BJ (cell line): Measurements from ENCODE around the gene ARPP21. TPM values are rescaled to one million over a fixed set of nuclear protein-coding genes. Genes with fewer than 3 reads are reported as not detected.
"Not testable (repeated sequence)": the region's sequence is repeated elsewhere in the genome, so short reads cannot be mapped to it uniquely, and the experiment has no call there.

Source experiments
- CTCF ChIA-PET: fragments of 350-600 bp; formaldehyde crosslinking; extraction: SDS; loops from one replicate; lab custom pipeline; 2021; ENCODE audit warnings: antibody characterized with exemption, inconsistent platforms; lab: Yijun Ruan, JAX
- POLR2A ChIA-PET: fragments of 300-600 bp; sonication (Branson Sonifier 250); formaldehyde crosslinking; extraction: SDS; loops from one replicate; lab custom pipeline; 2021; ENCODE audit warnings: antibody characterized with exemption; lab: Charles Lee
- DNase-seq: peaks from one replicate; pipeline ENCODE4 v3.0.0-alpha.2; 2011; ENCODE audit warnings: low read depth
- H3K27me3 ChIP-seq: 2 replicates; pipeline ENCODE4 v1.6.0; 2011; ENCODE audit warnings: low read length; ENCODE audit not compliant: control insufficient read depth, insufficient read depth
- H3K36me3 ChIP-seq: 2 replicates; pipeline ENCODE4 v1.5.1; 2011; ENCODE audit warnings: low read length; ENCODE audit not compliant: control insufficient read depth, insufficient read depth
- H3K4me3 ChIP-seq: 2 replicates; pipeline ENCODE4 v1.5.1; 2011; ENCODE audit warnings: low read depth, mild to moderate bottlenecking, control low read depth, low read length
- CTCF ChIP-seq: IDR thresholded peaks from 2 replicates; pipeline ENCODE4 v1.5.1; 2011; ENCODE audit warnings: low read depth, mild to moderate bottlenecking, control low read depth, inconsistent platforms, low read length, moderate library complexity; ENCODE audit not compliant: insufficient read depth
- polyA plus RNA-seq: library from polyadenylated mRNA; depleted of rRNA; stranded (reverse); fragments of >200 nt; gene quantifications from 2 replicates; pipeline ENCODE4 v1.2.3, GENCODE V29; 2011

The ARPP21 gene
- polyA plus RNA-seq, 1 experiment: not detected

- no peak for DNase-seq
- POLR2A ChIA-PET: no interaction called here
- Histone ChIP-seq H3K4me3 (no peak overlapping the region), H3K36me3 (no peaks in the 10 kb centered on the region), H3K27me3 (no peaks in the 10 kb centered on the region)
- no peak for TF ChIP-seq CTCF
- CTCF ChIA-PET: no interaction called here
Observed at GRCh38 chr3:35617370-35617769, 22.0 kb upstream of the ARPP21 start.

- H3K27me3 ChIP-seq, H3K36me3 ChIP-seq, H3K4me3 ChIP-seq, POLR2A ChIA-PET, CTCF ChIA-PET, DNase-seq: not testable (repeated sequence)
Observed at GRCh38 chr3:35620238-35620637, 19.1 kb upstream of the ARPP21 start.

- TF ChIP-seq CTCF: no peak
- Histone ChIP-seq H3K27me3 (no peaks in the 10 kb centered on the region), H3K36me3 (no peaks in the 10 kb centered on the region), H3K4me3 (no peak overlapping the region)
- CTCF ChIA-PET: no interaction called here
- POLR2A ChIA-PET: no interaction called here
- no peak for DNase-seq
Observed at GRCh38 chr3:35624698-35625097, 14.6 kb upstream of the ARPP21 start.

DNA sequence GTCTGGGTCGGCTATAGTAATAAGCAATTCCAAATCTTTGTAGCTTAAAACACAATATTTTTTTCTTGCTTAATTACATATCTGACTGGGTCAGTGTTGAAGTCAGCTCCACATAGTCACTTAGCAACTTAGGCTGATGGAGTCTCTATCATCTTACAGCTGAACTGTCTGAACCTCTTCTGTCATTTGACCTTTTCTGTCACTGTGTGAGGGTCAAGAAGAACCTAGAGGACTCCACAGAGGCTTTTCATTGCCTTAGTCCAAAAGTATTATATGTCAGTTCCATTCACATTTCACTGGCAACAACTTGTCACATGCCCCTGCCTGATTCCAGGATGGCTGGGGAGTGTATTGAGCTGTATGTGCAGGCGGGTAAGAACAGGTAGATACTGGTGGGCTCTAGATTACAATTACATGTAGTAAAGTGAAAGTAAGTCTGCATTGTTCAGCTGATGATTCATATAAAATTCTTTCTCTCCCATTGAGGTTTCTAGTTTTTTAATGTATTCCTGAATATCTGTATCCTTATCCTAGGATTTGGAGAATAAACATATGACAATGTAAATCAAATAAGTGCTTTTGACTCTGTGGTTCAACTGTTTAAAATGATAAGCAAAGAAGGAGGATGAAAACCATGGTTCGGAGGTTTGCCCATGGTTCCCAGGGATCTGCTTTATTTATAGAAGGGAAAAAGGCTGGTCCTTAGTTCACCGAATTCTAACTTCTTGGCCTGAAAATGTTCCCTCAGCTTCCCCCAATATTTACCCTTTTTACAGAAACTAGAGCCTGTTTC lies 5.8 kb upstream of the ARPP21 start:
- no peak for DNase-seq
- ChIA-PET POLR2A (no interaction called here), CTCF (no interaction called here)
- TF ChIP-seq CTCF: no peak
- Histone ChIP-seq H3K27me3 (no peaks in the 10 kb centered on the region), H3K36me3 (no peaks in the 10 kb centered on the region), H3K4me3 (no peak overlapping the region)

DNA sequence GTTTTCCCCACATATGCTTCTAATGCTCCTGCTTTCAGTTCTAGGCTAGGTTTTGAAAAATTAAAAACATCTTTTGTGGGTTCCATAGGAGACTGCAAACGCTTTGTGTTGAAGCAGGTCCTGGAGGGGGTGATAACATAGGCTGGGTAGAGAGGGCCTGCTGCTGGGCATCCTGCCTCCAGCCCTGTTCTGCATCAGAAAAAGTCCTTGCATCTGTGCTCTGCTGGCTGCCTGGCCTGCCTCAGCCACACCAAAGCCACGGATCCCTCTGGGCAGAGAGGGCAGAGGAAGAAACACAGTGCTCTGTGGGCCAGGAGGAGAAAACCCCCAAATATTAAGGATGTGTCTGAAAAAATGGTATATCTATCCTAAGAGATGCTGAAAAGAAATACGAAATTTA lies 3.9 kb upstream of the ARPP21 start:
- H3K36me3 ChIP-seq: no peaks in the 10 kb centered on the region
- peaks cover 2% of the 10 kb centered on the region; the same call in 1 of the 2 replicates for H3K27me3 ChIP-seq
- no peak overlapping the region for H3K4me3 ChIP-seq
- TF ChIP-seq CTCF: no peak
- ChIA-PET POLR2A (no interaction called here), CTCF (no interaction called here)
- no peak for DNase-seq
